ENCODE measurements around the gene ITPRIP.

The ITPRIP gene

GRCh38 chr10:104359811-104360210, 21.5 kb upstream of the ITPRIP start:
- Histone ChIP-seq H3K27ac (no peak overlapping the region), H3K4me3 (no peak overlapping the region), H3K4me1 (no peaks in the 10 kb centered on the region; a peak in 1 of 20 replicates), H3K9me3 (replicated peaks in 1 of 11) (peaks cover 0 to 11% (median 0%) of the 10 kb centered on the region in 11 experiments; a peak in 6 of 22 replicates), H3K9ac (no peak overlapping the region), H3K4me2 (no peak overlapping the region), H3K27me3 (no peaks in the 10 kb centered on the region), H4K20me1 (no peaks in the 10 kb centered on the region), H3K36me3 (no peaks in the 10 kb centered on the region)
- no peak for TF ChIP-seq Cebpa-rat (IDR thresholded peaks at IDR 0.05)

- H3K36me3 ChIP-seq = no peaks in the 10 kb centered on the region
- peak within 1 kb of the TSS in 10 of 11 experiments; percentile 47 to 97 (median 82); a peak in 19 of 22 replicates for H3K27ac ChIP-seq
- H3K4me3 ChIP-seq = peak within 1 kb of the TSS; percentile 49 to 69 (median 56)
- peaks cover 25 to 60% (median 56%) of the 10 kb centered on the region in 10 experiments for H3K4me1 ChIP-seq
- peak within 1 kb of the TSS; percentile 47 to 84 (median 62) for H3K9ac ChIP-seq
- no peaks in the 10 kb centered on the region for H4K20me1 ChIP-seq
- TF ChIP-seq Cebpa-rat (IDR thresholded peaks at IDR 0.05) = no peak
- H3K27me3 ChIP-seq = no peaks in the 10 kb centered on the region
- peak within 1 kb of the TSS; percentile 81 to 97 (median 90) for H3K4me2 ChIP-seq
- no peaks in the 10 kb centered on the region for H3K9me3 ChIP-seq (replicated peaks in 1 of 11)
Measured at GRCh38 chr10:104353325-104354048, 15.2 kb upstream of the ITPRIP start, which contains the start of gene CFAP58. Gene CFAP58 (plus strand): TSS chr10:104353833. CDS start chr10:104353898, 65 bp downstream.

GRCh38 chr10:104351919-104352318, 13.7 kb upstream of the ITPRIP start:
- H3K4me3 ChIP-seq = peak overlapping the region in 5 of 10 experiments; percentile 52 to 69 (median 65); a peak in 10 of 20 replicates

DNA sequence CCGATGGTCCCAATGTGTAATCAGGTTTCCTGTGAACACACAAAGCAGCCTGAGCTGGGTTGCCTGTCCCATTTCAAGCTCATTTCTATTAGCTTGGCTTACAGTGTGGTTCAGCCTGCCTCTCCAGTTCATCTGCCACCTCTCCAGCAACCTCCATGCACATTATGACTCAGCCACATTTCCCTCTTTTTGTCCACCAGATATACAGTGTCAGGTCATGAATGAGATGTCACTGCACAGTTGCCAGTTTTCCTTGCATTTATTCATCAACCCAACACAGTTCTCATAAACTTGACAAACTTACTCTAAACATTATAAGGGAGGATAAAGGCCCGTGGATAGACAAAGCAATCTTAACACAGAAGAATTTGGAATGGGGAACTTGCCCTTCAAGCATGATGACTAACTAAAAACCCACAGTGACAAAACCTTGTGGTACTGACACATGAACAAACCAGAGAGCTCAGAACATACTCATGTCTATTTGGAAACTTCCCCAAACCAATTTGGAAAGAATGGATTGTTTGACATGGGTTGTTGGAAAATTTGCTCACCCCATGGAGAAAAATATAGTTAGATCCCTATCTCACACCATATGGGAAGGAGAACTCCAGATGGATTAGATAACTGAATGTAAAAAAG, 12.9 kb upstream of the ITPRIP start:
- peak in 2 of 11 experiments; percentile 18 to 58; a peak in 2 of 22 replicates for TF ChIP-seq Cebpa-rat (IDR thresholded peaks at IDR 0.05)

More at GRCh38 chr10:104351919-104352318, 13.7 kb upstream of the ITPRIP start:
- H3K4me1 ChIP-seq = peaks cover 37 to 76% (median 71%) of the 10 kb centered on the region in 10 experiments
- no peaks in the 10 kb centered on the region for H3K36me3 ChIP-seq
- no peak for TF ChIP-seq Cebpa-rat (IDR thresholded peaks at IDR 0.05)
- peak overlapping the region; percentile 23 to 97 (median 84); a peak in 21 of 22 replicates for H3K27ac ChIP-seq
- no peaks in the 10 kb centered on the region for H3K27me3 ChIP-seq
- peak overlapping the region; percentile 81 to 97 (median 90) for H3K4me2 ChIP-seq
- peak overlapping the region in 10 of 11 experiments; percentile 28 to 84 (median 70); a peak in 13 of 22 replicates for H3K9ac ChIP-seq
- no peaks in the 10 kb centered on the region for H3K9me3 ChIP-seq (replicated peaks in 1 of 11)
- H4K20me1 ChIP-seq = no peaks in the 10 kb centered on the region

DNA sequence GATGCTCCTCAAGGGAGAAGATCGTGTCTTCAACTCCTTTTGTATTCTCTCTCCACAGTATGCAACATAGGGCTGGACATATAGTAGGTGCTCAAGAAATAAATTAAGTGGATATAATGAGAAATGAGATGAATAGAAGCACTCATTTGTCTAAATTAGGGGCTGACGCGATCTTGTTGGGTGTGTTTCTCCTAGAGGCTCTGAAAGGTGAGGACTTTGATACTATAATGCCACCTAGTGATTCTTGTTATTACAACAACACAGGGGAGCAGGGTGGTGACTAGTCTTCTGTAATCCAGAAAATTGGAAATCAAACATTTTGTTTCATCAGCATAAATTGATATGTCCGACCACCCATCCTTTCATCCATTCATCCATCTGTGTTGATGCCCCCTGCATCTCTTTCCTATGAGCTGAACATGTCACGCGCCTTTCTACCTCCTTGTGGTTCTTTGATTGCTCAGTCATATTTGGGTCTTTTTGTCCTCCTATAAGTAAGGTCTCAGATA, 11.9 kb upstream of the ITPRIP start:
- no peak for TF ChIP-seq Cebpa-rat (IDR thresholded peaks at IDR 0.05)
- Histone ChIP-seq H4K20me1 (no peaks in the 10 kb centered on the region), H3K9ac (peak overlapping the region in 8 of 11 experiments; percentile 1 to 84 (median 75); a peak in 13 of 22 replicates), H3K4me2 (peak overlapping the region in 10 of 11 experiments; percentile 1 to 97 (median 90); a peak in 18 of 22 replicates), H3K36me3 (no peaks in the 10 kb centered on the region), H3K27me3 (no peaks in the 10 kb centered on the region), H3K4me3 (0 out of 20 replicates have a peak overlapping the region, but pooled peaks of 2 of the 10 experiments have one; percentile 14 to 25), H3K9me3 (replicated peaks in 1 of 11) (no peaks in the 10 kb centered on the region), H3K27ac (peak overlapping the region in 10 of 11 experiments; percentile 62 to 97 (median 86); a peak in 17 of 22 replicates), H3K4me1 (peaks cover 43 to 86% (median 80%) of the 10 kb centered on the region in 10 experiments)

More for the DNA sequence above, 12.9 kb upstream of the ITPRIP start:
- Histone ChIP-seq H3K9me3 (replicated peaks in 1 of 11) (no peaks in the 10 kb centered on the region), H3K36me3 (no peaks in the 10 kb centered on the region), H3K27me3 (no peaks in the 10 kb centered on the region), H3K4me3 (peak overlapping the region in 4 of 10 experiments; percentile 58 to 69 (median 66); a peak in 5 of 20 replicates), H3K4me2 (peak overlapping the region in 9 of 11 experiments; percentile 81 to 97 (median 90); a peak in 15 of 22 replicates), H3K9ac (peak overlapping the region in 10 of 11 experiments; percentile 18 to 84 (median 70); a peak in 19 of 22 replicates), H3K4me1 (peaks cover 38 to 81% (median 76%) of the 10 kb centered on the region in 10 experiments), H4K20me1 (no peaks in the 10 kb centered on the region), H3K27ac (peak overlapping the region; percentile 23 to 97 (median 84); a peak in 21 of 22 replicates)

GRCh38 chr10:104349623-104350126, 11.4 kb upstream of the ITPRIP start:
- H3K9ac ChIP-seq = peak overlapping the region in 8 of 11 experiments; percentile 1 to 84 (median 70); a peak in 13 of 22 replicates
- H3K27me3 ChIP-seq = no peaks in the 10 kb centered on the region
- no peaks in the 10 kb centered on the region for H3K9me3 ChIP-seq (replicated peaks in 1 of 11)
- H3K4me2 ChIP-seq = peak overlapping the region in 10 of 11 experiments; percentile 1 to 97 (median 88); a peak in 18 of 22 replicates
- no peaks in the 10 kb centered on the region for H3K36me3 ChIP-seq
- no peak overlapping the region for H3K4me3 ChIP-seq
- no peaks in the 10 kb centered on the region for H4K20me1 ChIP-seq
- peak overlapping the region in 9 of 11 experiments; percentile 2 to 97 (median 87); a peak in 15 of 22 replicates for H3K27ac ChIP-seq
- peak in 9 of 11 experiments; percentile 30 to 95 (median 64); a peak in 10 of 22 replicates for TF ChIP-seq Cebpa-rat (IDR thresholded peaks at IDR 0.05)
- H3K4me1 ChIP-seq = peaks cover 43 to 86% (median 80%) of the 10 kb centered on the region in 10 experiments

DNA sequence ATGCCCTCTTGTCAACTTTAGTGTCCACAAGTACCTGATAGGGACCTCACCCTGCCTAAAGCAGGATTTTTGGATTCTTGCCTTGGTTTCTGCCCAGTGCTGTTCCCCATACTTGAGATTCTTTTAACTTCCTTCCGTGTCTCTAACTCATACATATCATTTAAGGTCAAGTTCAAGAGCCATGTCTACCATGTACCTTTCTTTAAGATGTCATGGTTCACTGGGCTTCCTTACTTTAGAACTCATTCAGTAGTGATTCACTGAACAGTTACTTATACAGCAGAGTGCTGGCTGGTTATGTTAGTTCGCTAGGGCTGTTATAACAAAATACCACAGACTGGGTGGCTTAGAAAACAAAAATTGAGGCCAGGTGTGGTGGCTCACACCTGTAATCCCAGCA, 10.3 kb upstream of the ITPRIP start:
- H3K36me3 ChIP-seq = no peaks in the 10 kb centered on the region
- no peak overlapping the region for H3K4me3 ChIP-seq
- H3K4me1 ChIP-seq = peaks cover 35 to 77% (median 72%) of the 10 kb centered on the region in 10 experiments
- peak overlapping the region in 6 of 11 experiments; percentile 86 to 97 (median 93); a peak in 11 of 22 replicates for H3K4me2 ChIP-seq
- H3K9me3 ChIP-seq (replicated peaks in 1 of 11) = no peaks in the 10 kb centered on the region
- H3K9ac ChIP-seq = peak overlapping the region in 4 of 11 experiments; percentile 66 to 84 (median 75); a peak in 4 of 22 replicates
- peak overlapping the region in 6 of 11 experiments; percentile 78 to 97 (median 89); a peak in 12 of 22 replicates for H3K27ac ChIP-seq
- no peak for TF ChIP-seq Cebpa-rat (IDR thresholded peaks at IDR 0.05)
- H4K20me1 ChIP-seq = no peaks in the 10 kb centered on the region
- H3K27me3 ChIP-seq = no peaks in the 10 kb centered on the region
